Amygdala (tissue), 56 donors: Measurements from ENCODE around the gene KDELR3.

ENCODE experiments used
- DNase-seq, 56 donors: peaks; one replicate each; lab custom pipeline; 2025; lab: John Stamatoyannopoulos, UW

Gene KDELR3

DNA sequence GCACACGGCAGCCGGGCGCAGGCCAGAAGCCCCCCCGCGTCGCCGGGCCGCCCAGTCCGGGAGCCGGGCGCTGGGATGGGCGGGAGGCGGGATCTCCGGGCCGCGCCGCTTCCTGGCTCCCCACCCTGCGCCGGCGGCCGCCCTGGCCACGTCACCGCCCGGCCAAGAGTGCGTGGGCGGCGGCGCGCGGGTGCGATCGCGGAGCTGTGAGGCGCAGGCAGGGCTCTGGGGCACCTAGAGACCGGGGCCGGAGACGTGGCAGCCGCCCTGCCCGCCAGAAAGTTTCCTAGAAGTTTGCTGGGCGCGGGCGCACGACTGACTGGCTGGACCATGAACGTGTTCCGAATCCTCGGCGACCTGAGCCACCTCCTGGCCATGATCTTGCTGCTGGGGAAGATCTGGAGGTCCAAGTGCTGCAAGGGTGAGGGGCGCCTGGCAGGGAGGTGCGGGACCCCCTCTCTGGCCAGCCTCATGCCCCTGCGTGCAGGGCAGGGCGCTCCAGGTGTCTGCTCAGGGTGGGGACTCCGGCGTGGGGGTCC is at the start of gene KDELR3:
Gene KDELR3 (plus strand): TSS at position 193 of the 539 bp plus-strand sequence. CDS start 138 bp downstream, at position 331.
- DNase-seq: peak in 1 of 56 donors; percentile 27

DNA sequence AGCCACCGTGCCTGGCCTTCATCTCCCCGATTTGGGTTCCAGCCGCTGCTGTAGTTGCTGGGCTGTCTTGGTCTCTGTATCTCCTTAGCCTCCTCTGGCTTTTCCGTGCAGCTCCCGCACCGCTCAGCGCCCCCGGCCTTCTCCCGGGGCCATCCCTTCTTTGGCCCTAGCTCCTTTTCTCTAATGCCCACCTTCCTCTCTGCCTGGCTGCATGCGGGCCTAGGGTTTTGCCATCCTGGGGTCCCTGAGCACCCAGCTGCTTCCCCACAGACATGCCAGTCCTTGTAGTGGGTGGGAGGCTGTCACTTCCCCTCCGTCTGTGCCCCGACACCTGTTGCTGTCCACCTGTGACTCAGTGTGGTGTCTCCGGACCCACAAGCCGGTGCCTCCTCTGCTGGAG is 49.3 kb upstream of the KDELR3 start:
- DNase-seq: no peak

DNA sequence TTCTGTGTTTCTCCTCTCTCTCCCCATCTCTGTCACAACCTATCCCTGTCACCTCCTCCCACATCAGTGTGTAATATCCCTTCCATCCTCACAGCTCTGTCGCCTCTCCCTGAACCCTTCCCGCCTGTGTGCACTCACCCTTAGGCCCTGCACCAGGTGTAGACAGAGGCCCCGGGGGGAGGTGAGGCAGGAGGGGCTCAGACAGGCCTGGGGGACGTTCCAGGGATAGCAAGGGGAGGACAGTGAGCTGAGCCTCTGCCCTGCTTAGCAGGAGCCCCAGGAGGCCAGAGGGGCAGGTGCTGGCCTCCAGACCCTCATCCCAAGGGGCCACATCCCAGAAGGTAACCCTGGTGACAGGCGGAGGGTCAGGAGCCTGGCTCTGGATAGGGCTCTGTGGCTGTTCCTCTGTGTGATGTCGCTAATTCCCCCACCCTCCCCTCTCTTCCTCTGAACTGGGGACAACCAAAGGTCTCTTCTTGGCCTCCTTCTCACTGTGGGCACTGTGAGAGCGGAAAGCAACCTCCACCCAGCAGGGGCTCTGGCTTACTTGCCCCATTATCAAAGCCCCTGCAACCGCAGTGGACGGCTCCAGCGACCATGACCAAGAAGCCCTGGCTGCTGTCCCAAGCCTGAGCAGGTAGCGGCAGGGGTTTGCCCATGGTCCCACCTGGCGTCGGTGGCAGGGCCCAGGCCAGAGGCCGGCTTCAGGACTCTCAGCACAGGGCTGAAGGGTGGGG is 48.6 kb upstream of the KDELR3 start:
- DNase-seq: no peak

DNA sequence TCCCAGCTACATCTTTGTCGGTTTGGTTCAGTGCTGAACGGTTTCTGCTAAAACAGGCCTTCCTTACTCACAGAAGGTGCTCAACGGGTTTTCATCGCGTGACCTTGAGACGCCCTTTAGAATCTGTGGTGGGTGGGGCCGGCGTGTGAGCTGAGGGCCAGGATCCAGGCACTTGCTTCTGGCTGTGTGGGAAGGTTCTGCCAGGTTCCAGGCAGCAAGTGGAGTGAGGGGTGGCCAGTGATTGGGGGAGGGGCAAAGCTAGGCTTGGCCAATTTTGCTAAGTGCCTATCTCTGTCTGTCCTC is 48.1 kb upstream of the KDELR3 start:
- no peak for DNase-seq

DNA sequence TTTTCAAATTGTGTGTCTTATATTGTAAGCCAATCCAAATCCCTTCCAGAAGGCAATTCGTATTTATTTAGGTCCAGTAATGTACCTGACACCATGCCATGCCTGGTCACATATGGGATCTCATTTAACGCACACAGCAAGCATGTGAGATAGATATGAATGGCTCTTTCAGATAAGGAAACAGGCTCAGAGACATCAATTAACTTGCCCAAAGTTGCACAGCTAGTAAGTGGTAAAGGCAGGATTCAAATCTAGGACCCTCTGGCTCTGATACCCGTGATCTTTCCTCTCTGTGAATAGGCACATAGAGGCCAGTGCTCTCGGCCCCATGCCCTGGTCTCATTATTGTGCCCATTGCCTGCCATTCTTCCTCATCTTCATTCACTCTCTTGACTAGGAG is 47.2 kb upstream of the KDELR3 start:
- no peak for DNase-seq

DNA sequence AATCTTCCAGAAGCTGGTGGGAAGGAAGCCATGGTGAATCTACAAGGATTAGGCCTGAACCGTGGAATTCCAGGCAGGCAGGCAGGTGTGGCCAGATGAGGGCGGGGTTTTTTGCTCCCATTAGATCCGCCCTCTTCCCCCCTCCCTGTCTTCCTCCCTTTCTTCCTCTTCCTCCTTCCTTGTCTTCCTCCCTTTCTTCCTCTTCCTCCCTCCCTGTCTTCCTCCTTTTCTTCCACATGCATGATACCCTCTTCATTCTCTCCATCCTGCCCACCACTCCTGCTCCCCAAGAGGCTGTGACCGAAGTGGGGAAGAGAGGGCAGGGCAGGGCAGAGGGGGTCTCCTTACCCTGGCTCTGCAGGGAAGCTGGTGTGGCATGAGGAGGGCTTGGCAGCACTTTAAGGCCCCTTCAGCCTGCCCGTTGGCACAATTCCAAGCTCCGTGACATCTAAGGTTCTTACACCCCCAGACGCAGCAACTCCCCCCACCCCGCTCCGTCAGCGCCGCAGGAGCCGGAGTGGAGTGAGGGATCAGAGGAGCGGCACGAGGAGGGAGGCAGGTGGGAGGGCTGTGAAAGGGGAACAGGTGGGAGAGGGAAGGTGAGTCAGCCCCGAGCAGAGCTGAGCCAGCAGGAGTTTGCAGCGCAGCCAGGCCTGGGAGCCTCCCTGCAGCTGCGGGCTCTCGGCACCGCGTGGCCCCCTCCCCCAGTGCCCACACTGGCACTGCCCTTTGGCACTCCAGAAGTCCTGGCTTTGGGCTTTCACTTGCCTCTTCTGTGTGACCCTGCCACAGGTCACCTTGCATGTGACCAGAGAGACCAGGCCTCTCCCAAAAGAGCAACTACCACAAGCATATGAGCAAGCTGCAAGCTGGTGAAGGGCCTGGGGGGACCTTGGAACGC is 45.0 kb upstream of the KDELR3 start:
- DNase-seq: peak in 6 of 56 donors; percentile 18 to 39 (median 27)

DNA sequence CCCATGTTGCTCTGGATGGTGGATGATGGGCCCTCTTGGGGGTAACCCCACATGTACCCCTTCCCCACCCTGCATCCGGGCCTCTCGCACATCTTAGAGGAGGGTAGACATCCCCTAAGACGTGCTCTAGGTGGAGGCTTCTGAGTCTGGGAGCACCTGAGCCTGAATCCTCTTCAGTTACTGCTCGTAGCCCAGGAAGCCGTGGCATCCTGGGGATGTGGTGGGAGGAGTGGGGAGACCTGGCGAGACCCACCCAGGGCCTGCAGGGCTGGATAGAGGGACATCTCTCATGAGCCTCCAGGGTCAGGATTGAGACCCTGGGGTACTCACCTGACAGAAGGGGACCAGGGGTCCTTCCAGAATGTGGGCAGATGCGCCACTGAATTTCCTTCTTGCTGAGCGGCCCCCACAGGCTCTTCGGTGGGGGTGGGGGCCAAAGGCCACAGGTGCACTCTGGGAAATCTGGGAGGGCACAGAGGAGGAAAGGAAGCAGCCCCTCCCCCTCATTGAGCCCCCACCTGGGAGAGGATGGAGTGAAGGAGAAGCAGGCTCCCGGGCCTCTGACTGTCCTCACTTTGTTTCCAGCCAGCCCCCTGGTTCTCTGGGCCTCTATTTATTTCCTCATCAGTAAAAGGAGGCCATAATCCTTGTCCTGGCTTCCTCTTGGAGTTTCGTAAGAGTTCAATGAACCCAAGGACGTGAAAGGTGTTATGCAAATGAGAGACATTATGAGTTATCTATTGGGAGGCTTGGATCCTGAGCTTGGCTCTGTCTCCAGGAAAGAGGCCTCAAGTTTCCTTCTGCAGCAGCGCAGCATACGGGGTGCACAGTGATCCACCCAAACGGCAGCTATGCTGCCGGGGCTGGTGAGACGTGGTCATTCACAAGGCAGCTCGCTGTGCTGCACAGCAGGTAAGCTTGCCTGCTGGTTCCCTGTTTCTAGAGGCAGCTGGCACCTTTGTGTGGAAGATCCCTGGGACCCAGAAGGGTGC is 44.1 kb upstream of the KDELR3 start:
- no peak for DNase-seq

DNA sequence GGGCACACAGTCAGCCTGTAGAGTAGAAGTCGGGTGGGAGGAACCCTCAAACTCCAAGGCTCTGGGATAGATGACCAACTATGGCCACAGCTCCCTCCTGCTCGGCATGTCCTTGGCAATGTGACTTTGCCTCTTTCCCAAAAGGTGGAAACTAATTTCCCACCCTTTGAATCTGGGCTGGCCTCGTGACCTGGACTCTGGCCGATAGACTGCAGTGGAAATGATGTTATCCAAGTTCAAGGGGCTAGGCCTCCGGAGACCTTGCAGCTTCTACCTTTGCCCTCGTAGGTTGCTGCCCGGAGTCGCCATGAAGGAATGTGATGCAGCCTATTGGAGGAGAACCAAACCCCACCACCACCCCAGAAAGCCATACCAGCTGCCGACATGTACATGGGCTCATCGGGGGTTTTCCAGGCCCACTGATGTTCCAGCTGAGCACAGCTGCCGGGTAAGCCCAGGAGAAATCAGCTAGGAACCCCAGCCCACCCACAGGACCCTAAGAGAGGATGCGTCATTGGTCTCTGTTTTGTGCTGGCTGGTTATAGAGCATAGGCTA is 43.3 kb upstream of the KDELR3 start:
- DNase-seq: no peak

DNA sequence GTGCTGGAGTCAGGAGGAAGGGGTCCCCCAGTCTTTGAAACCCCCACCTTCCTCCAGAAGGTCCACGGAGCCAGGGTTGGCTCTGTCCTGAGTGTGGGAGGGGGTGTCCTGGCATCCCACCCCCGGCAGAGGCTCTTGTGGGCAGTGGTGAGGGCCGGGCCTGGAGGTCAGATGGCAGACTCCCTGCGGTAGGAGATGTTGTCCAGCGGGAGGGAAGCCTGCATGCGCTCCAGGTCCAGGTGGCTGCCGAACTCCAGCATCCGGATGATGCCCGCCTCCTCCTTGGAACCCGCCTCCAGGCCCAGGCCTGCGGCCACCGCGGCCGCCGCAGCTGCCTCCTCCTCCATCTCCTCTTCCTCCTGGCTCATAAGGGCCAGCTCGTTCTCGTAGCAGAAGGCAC is 41.3 kb upstream of the KDELR3 start:
- no peak for DNase-seq

DNA sequence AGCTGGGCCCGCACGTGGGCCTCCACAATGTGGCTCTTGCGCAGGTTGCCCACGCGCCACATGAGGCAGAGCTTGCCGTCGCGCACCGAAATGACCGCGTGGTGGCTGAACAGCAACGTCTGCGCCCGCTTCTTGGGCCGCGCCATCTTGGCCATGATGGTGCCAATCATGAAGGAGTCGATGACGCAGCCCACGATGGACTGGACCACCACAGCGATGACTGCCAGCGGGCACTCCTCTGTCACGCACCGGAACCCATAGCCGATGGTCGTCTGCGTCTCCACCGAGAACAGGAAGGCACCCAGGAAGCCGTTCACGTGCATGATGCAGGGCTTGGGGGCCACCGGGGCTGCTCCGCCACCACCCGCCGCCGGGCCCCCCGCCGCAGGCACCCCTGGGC is 40.4 kb upstream of the KDELR3 start:
- no peak for DNase-seq

DNA sequence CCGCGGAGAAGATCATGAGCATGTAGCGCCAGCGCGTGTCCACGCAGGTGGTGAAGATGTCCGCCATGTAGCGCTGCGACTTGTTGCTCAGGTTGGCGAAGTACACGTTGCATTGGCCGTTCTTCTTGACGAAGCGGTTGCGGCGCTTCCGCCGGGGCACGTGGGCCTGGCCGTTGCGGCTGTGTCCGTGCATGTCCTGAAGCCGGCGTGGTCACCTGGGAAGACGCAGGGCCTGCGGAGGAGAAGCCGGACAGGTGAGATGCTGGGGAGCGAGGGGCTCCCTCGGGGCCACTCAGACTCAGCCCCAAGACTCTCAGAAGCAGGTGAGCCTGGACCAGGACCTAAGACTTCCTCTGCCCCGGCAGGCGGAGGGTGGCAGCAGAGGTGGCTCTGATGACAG is 40.0 kb upstream of the KDELR3 start:
- no peak for DNase-seq

DNA sequence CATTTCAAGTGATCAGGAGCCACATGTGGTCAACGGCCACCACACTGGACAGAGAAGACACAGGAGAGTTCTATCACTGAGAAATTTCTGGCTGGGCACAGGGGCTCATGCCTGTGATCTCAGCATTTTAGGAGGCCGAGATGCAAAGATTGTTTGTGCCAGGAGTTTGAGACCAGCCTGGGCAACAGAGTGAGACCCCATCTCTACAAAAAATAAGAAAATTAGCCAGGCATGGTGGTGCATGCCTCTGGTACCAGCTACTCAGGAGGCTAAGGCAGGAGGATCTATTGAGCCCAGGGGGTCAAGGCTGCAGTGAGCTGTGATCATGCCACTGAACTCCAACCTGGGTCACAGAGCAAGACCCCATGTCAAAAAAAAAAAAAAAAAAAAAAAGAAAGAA is 39.2 kb upstream of the KDELR3 start:
- DNase-seq: no peak

DNA sequence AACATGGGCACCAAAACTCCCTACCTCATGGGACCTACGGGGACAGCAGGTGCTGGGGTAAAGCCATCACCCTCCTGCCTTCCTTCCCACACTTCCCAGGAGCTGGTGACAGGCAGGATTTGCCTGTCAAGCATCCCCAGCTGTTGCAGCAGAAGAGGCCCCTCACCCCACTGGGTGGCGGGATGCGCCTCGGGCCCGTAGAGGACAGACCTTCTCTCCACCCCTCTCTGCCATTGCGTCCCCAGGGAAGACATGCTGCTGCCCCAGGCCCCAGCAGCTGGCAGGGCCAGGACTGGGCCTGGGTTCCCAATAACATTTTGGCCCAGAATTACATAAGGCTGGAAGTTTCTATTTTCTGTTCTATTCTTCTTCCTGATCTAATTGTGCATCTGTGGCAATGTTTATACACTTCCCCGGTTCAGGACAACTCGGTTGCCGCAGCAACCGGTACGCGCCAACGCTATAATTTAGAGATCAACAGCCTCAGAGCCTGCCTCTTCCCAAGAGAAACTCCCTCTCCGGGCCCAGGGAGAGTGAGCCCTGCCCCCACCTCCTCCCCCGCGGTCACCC is 38.3 kb upstream of the KDELR3 start:
- DNase-seq: peak in 20 of 56 donors; percentile 6 to 68 (median 37)

DNA sequence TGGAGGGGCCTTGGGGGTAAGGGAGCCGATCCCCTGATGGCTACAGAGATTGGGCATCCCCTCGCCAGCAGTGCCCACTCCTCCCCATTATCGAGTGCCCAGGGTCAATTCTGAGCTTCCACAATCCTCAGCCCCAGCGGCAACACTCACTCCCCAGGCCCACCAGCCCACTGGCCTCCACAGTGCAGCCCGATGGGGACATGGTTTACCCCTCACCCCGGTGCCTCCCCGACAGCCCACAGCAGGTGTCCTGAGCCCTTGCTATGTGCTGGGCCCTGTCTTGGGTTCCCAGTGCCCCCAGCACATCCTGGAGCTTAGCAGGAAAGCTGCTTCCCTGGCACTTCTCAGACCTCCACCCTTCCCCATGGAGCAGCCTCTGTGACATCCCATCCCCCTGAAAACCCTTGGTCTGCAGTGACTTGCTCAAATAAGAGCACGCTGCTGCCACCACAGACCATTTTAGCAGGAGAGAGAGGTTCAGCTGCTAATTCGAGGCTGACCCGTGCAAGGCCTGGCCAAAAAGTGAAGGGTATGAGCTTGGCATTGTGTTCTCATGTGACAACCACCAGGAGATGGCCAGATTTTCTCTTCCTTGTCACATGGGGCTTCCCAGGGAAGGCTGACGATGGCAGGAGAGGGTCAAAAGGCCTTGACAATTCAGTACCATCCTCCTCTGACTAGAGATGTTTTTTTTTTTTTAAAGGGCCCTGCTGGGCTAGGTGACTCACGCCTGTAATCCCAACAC is 36.5 kb upstream of the KDELR3 start:
- no peak for DNase-seq

DNA sequence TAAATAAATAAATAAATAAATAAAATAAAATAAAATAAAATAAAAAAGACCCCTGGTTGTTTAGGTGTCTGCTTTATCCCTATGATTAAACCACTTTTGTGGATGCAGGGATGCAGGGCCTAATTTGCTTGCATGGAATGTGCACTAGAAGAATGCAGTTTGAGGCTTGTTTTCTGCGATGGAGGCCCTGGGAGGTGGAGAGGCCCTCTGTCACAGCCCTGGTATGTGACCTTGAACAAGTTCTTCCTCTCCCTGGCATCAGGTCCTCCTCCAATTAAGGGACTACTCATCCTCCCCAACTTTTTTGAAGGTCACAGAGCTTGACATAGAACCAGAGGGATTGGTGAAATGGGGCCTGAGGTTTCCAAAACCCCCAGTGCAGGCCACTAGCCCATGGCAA is 35.6 kb upstream of the KDELR3 start:
- DNase-seq: no peak

DNA sequence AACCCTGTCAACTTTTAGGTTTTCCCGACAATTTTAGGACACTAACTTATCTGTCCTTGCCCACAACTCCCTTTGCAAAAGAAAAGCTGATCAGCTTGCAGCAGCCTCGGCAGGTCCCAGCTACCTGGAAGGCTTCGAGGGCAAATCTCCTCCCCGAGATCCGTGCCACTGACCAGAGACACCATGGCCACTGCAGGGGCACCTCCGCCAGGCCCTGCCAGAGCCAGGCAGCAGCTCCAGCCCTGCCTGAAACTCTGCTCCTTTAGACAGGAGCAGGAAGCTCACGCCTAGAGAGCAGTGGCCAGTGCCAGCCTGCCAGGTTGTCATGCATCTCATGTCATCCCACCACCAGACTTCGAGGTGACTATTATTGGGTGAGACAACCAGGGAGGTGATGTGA is 34.0 kb upstream of the KDELR3 start:
- no peak for DNase-seq

DNA sequence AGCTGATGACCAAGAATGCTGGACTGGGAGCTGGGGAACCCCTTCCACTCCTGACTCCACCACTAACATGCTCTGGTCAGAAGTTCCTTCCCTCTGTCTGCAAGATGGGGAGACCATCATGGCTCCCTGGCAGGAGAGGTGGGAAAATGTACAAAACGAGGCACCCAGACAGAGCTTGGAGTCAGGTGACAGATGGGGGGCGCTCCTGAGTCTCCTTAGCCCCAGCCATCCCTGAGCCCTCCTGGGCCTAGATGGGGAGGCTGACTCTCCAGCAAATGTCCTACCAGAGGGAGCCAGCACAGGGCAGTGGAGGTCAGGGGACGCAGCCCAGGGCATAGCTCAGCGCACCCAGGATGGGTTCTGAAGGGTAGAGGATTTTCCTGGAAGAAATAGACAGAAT is 32.9 kb upstream of the KDELR3 start:
- DNase-seq: no peak

DNA sequence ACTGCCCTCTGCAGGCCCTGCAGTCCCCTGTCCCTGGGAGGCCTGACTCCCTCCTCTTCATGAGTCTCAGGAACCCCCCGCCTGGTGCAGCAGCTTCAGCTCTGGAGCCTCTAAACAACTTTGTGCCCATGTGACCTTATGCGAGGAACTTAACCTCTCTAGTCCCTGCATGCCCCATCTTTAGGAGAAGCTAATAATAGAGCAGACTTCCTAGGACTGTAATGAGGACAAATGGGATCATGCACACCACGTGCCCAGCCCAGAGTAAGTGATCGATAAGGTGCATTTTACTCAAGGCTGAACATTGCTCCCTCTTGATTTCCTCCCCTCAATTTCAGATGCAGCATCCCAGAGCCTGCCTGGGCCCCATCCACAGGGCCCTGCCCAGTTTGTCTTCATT is 31.9 kb upstream of the KDELR3 start:
- DNase-seq: no peak
